GM12892 (cell line): ENCODE data around the gene KIF26B.

Experiments
- POLR2A ChIP-seq: IDR thresholded peaks from 2 replicates; pipeline ENCODE4 v1.6.1; 2011; ENCODE audit warnings: low read depth, low read length, control low read depth
- POLR2AphosphoS5 ChIP-seq: IDR thresholded peaks from 2 replicates; pipeline ENCODE4 v1.6.1; 2011; ENCODE audit warnings: low read depth, low read length, control low read depth
- TAF1 ChIP-seq: IDR thresholded peaks from 2 replicates; pipeline ENCODE4 v1.6.1; 2011; ENCODE audit warnings: low read depth, mild to moderate bottlenecking, control low read depth, low read length, borderline replicate concordance

DNA sequence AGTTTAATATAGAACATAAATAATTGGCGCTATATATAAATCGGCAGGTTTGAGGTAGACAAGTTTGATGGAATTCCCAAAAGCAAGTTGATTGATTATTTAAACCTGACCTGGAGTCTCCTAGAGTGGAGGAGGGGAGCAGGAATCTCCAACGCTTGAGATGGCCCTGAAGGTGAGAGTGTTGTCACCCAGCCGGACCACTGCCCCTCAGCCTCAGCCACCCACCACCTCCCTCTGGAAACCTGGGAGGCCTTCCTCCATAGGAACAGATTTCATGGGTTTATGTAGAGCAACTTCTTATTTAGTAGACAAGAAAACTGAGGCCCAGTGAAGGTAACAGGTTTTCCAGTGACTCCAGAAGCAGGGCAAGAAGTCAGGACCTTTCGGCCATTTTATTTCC is 389.5 kb downstream of the KIF26B start:
- TF ChIP-seq POLR2A, result no peak
- no peak for TF ChIP-seq POLR2AphosphoS5
- no peak for TF ChIP-seq TAF1
